CD4-positive, alpha-beta T cell treated with Interleukin-17A for 4 hours (primary cell): Measurements from ENCODE around the gene CACNB4.

ENCODE experiments used
- DNase-seq: peaks from one replicate; pipeline ENCODE4 v3.0.0-alpha.2; 2020; ENCODE audit warnings: mixed read lengths

CACNB4 gene

GRCh38 chr2:152086231-152086630 is 12.6 kb downstream of the CACNB4 start:
- DNase-seq = no peak

GRCh38 chr2:152084076-152084475 is 14.8 kb downstream of the CACNB4 start:
- no peak for DNase-seq

GRCh38 chr2:152083202-152083875 is 15.5 kb downstream of the CACNB4 start:
- DNase-seq = no peak

GRCh38 chr2:152078662-152079061 is 20.2 kb downstream of the CACNB4 start:
- no peak for DNase-seq

- no peak for DNase-seq
Observed at GRCh38 chr2:152078023-152078422, 20.8 kb downstream of the CACNB4 start.

GRCh38 chr2:152075461-152076050 is 23.3 kb downstream of the CACNB4 start:
- DNase-seq = no peak

GRCh38 chr2:152072011-152072410 is 26.8 kb downstream of the CACNB4 start:
- no peak for DNase-seq

GRCh38 chr2:152071518-152071917 is 27.3 kb downstream of the CACNB4 start:
- DNase-seq = no peak

GRCh38 chr2:152071092-152071491 is 27.8 kb downstream of the CACNB4 start:
- DNase-seq = no peak

- no peak for DNase-seq
Observed at GRCh38 chr2:152068226-152068625, 30.6 kb downstream of the CACNB4 start.

GRCh38 chr2:152067823-152068222 is 31.0 kb downstream of the CACNB4 start:
- DNase-seq = no peak

GRCh38 chr2:152065945-152066344 is 32.9 kb downstream of the CACNB4 start:
- DNase-seq = no peak

GRCh38 chr2:152064001-152064400 is 34.8 kb downstream of the CACNB4 start:
- no peak for DNase-seq

- no peak for DNase-seq
Observed at GRCh38 chr2:152063325-152063924, 35.4 kb downstream of the CACNB4 start.

- no peak for DNase-seq
Observed at GRCh38 chr2:152062125-152063091, 36.4 kb downstream of the CACNB4 start.

- DNase-seq = no peak
Observed at GRCh38 chr2:152061383-152061782, 37.5 kb downstream of the CACNB4 start.

GRCh38 chr2:152058655-152059054 is 40.2 kb downstream of the CACNB4 start:
- no peak for DNase-seq

- no peak for DNase-seq
Observed at GRCh38 chr2:152056418-152056817, 42.4 kb downstream of the CACNB4 start.

GRCh38 chr2:152055366-152056108 is 43.3 kb downstream of the CACNB4 start:
- no peak for DNase-seq

- no peak for DNase-seq
Observed at GRCh38 chr2:152054593-152054992, 44.3 kb downstream of the CACNB4 start.

- DNase-seq = no peak
Observed at GRCh38 chr2:152051436-152051835, 47.4 kb downstream of the CACNB4 start.

GRCh38 chr2:152050915-152051314 is 47.9 kb downstream of the CACNB4 start:
- DNase-seq = no peak
